ENCODE results near the gene MGARP. TPM values are rescaled to one million over a fixed set of nuclear protein-coding genes. Genes with fewer than 3 reads are reported as not detected.

Gene MGARP
- polyA plus RNA-seq, 2 of the 4 experiments (the other 2 are of a cell fraction): 1.1 to 1.4 TPM

DNA sequence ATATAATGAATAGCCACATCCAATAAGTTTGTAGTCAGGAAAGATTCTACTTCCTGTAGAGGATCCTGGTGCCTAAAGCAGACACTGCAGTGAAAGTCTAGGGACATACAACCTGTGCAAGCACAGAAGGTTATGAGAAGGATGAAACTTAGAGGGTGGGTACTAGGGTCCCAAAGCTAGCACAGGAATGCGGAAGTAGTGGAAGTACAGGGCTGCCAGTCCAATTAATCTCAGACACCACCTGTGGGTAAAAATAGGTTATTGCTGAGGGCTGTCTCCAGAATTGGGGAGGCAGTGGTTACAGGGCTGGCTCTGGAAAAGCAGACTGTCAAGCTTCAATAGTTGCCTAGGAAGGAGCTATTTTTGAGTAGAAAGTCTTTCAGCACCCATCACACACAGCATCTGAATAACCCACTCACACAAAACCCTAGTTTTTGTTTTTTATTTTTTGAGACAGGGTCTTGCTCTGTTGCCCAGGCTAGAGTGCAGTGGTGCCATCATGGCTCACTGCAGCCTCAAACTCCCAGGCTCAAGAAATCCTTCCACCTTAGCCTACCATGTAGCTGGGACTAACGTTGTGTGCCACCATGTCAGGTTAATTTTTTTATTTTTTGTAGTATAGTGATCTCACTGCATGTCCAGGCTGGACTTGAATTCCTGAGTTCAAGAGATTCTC is 52.2 kb downstream of the MGARP start:
- ChIA-PET POLR2A (no interaction called here), CTCF (interaction anchor here (0.6 to 2.5 kb wide), 13 partner anchors 9 to 850 kb away, joined by 3 to 23 read pairs (median 4); no protein-coding TSS in a partner anchor)
- no peak overlapping the region for H3K27ac ChIP-seq
- no peak overlapping the region for H3K4me3 ChIP-seq
- H3K4me1 ChIP-seq: no peaks in the 10 kb centered on the region
- 45% methylated on average over 2 of the region's 2 CpGs for whole genome bisulfite sequencing (ENCODE audit: missing lambda C conversion rate)
- FAIRE-seq (no peak), ATAC-seq (peak; percentile 68 to 72; a peak in 5 of 6 replicates), DNase-seq (ENCODE audit: low read depth in 1 of 2, low spot score in 1 of 2) (peak in 1 of 2 experiments; percentile 7)
- no peaks in the 10 kb centered on the region for H3K9me3 ChIP-seq
- TF ChIP-seq RAD21 (conservative IDR thresholded peaks at IDR 0.05 in 1 of 2, IDR thresholded peaks at IDR 0.05 in 1 of 2): 0 out of 5 replicates have a peak, but pooled peaks of 1 of the 2 experiments have one; percentile 5
- TF ChIP-seq EP300 (IDR thresholded peaks at IDR 0.05): no peak
- H3K4me2 ChIP-seq: no peak overlapping the region

DNA sequence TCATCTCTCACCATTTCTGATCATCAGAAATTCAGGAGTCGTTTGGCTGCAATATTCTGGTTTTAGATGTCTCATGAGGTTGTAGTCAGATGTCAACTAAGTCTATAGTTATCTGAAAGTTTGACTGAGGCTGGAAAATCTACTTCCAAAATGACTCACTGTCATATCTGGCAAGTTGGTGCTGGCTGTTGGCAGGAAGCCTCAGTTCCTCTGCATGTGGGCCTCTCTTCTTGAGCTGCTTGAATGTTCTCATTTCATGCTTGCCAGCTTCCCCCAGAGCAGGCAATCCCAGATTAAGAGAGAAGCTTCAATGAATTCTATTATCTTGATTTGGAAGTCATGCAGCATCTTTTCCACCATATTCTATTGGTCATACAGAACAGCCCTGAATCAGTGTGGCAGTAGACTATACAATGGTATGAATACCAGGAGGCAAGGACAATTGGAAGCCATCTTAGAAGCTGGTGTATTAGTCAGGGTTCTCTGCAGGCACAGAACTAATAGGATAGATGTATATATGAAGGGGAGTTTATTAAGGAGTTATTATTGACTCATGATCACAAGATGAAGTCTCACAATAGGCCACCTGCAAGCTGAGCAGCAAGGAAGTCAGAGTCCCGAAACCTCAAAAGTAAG is 56.2 kb downstream of the MGARP start:
- ATAC-seq (no peak), FAIRE-seq (no peak), DNase-seq (ENCODE audit: low read depth in 1 of 2, low spot score in 1 of 2) (no peak)
- no peak overlapping the region for H3K4me3 ChIP-seq
- ChIA-PET CTCF (interaction anchor here (0.9 to 1.3 kb wide), 4 partner anchors 8 to 72 kb away, joined by 3 to 4 read pairs (median 4); partner anchors contain the start of gene ELF2), POLR2A (interaction anchor here (0.7 kb wide), 1 partner anchor 212 kb away, joined by 13 read pairs; no protein-coding TSS in a partner anchor)
- H3K4me2 ChIP-seq: no peak overlapping the region
- H3K4me1 ChIP-seq: no peaks in the 10 kb centered on the region
- WGBS (ENCODE audit: missing lambda C conversion rate): 75% methylated on average over 2 of the region's 2 CpGs
- H3K27ac ChIP-seq: no peak overlapping the region
- H3K9me3 ChIP-seq: no peaks in the 10 kb centered on the region
- TF ChIP-seq RNF2 (IDR thresholded peaks at IDR 0.05; ENCODE audit: borderline replicate concordance, low read depth) (no peak), RAD21 (conservative IDR thresholded peaks at IDR 0.05 in 1 of 2, IDR thresholded peaks at IDR 0.05 in 1 of 2) (no peak), FOSL2 (IDR thresholded peaks at IDR 0.05) (no peak), FOSL2 (CRISPR knock-in tag; IDR thresholded peaks at IDR 0.05) (no peak), KDM5A (IDR thresholded peaks at IDR 0.05) (no peak), ZNF302 (CRISPR knock-in tag; IDR thresholded peaks at IDR 0.05) (no peak), FOXS1 (CRISPR knock-in tag; IDR thresholded peaks at IDR 0.05) (no peak), NR3C1 (IDR thresholded peaks at IDR 0.05) (no peak)

DNA sequence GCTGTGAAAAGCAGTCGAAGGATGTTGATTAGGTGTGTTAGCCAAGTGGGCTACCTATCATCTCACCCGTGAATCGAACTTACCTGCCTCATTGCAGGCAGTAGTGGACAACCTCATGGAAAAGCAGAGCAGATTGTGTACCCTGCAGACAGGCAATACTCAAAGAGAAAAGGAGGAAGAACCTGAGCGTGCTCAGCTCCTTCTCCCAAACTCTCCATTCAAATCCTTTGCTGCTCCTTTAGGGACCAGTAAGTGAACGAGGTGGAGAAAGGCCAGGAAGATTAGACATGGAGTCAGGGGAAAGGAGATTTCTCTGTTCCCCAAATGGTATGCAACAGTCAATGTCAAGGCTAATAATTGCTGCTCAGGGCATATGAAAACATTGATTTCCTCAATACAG is 57.8 kb downstream of the MGARP start:
- 77% methylated on average over 5 of the region's 5 CpGs for WGBS (ENCODE audit: missing lambda C conversion rate)
- H3K9me3 ChIP-seq: no peaks in the 10 kb centered on the region
- DNase-seq (ENCODE audit: low read depth in 1 of 2, low spot score in 1 of 2): no peak
- CTCF ChIA-PET: no interaction called here
- H3K4me1 ChIP-seq: no peaks in the 10 kb centered on the region
- H3K4me3 ChIP-seq: no peak overlapping the region
- no peak overlapping the region for H3K4me2 ChIP-seq
- H3K27ac ChIP-seq: no peak overlapping the region
- FAIRE-seq: no peak
- POLR2A ChIA-PET: no interaction called here
- TF ChIP-seq RCOR1 (IDR thresholded peaks at IDR 0.05; ENCODE audit: low read depth, low read length): no peak
- TF ChIP-seq TFCP2L1 (CRISPR knock-in tag; IDR thresholded peaks at IDR 0.05): no peak
- no peak for TF ChIP-seq POLR2AphosphoS2 (conservative IDR thresholded peaks at IDR 0.05; ENCODE audit: low read length)
- no peak for TF ChIP-seq BHLHE40 (IDR thresholded peaks at IDR 0.05; ENCODE audit: low read depth, low read length)
- no peak for TF ChIP-seq ESRRA (IDR thresholded peaks at IDR 0.05; ENCODE audit: borderline replicate concordance, low read length)
- TF ChIP-seq NPAS2 (CRISPR knock-in tag; IDR thresholded peaks at IDR 0.05; ENCODE audit: borderline replicate concordance): no peak
- TF ChIP-seq EP300 (IDR thresholded peaks at IDR 0.05): no peak
- no peak for TF ChIP-seq ZSCAN20 (CRISPR knock-in tag; IDR thresholded peaks at IDR 0.05)
- TF ChIP-seq HDAC2 (IDR thresholded peaks at IDR 0.05): no peak
- TF ChIP-seq ZFP36 (IDR thresholded peaks at IDR 0.05; ENCODE audit: borderline replicate concordance, partially characterized antibody): no peak
- TF ChIP-seq RFX5 (IDR thresholded peaks at IDR 0.05): no peak
- TF ChIP-seq JUNB (IDR thresholded peaks at IDR 0.05): no peak
- no peak for TF ChIP-seq SMC3 (IDR thresholded peaks at IDR 0.05)
- ATAC-seq: no peak

DNA sequence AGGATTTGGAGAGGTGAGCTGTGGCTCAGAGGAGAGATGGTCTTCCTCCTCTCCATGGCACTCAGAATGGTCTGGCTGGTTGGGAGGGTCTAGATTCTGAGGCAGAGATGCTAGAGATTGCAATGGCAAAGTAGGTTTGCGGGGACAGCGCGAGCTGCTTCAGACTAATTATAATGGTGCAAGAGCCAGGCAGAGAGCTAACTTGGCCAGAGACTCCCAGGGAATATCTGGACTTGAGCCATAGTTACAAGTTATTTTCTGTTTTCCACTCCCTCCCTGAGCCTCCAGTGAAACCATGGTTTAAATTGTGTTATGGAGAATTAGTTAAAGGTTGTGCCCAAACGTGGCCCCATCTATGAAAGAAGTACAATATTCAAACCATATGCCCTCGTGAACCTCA is 58.3 kb downstream of the MGARP start:
- ATAC-seq: no peak
- no peaks in the 10 kb centered on the region for H3K9me3 ChIP-seq
- H3K27ac ChIP-seq: no peak overlapping the region
- no peak overlapping the region for H3K4me2 ChIP-seq
- no peak for DNase-seq (ENCODE audit: low read depth in 1 of 2, low spot score in 1 of 2)
- POLR2A ChIA-PET: no interaction called here
- no peaks in the 10 kb centered on the region for H3K4me1 ChIP-seq
- CTCF ChIA-PET: no interaction called here
- no peak overlapping the region for H3K4me3 ChIP-seq
- FAIRE-seq: no peak
- WGBS (ENCODE audit: missing lambda C conversion rate): 67% methylated on average over 5 of the region's 5 CpGs
- no peak for TF ChIP-seq SMC3 (IDR thresholded peaks at IDR 0.05)
- TF ChIP-seq RFX5 (IDR thresholded peaks at IDR 0.05): no peak
- no peak for TF ChIP-seq HOXB5 (CRISPR knock-in tag; IDR thresholded peaks at IDR 0.05)
- TF ChIP-seq, protein P1, sequence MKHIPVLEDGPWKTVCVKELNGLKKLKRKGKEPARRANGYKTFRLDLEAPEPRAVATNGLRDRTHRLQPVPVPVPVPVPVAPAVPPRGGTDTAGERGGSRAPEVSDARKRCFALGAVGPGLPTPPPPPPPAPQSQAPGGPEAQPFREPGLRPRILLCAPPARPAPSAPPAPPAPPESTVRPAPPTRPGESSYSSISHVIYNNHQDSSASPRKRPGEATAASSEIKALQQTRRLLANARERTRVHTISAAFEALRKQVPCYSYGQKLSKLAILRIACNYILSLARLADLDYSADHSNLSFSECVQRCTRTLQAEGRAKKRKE (CRISPR knock-in tag; IDR thresholded peaks at IDR 0.05; ENCODE audit: low read depth): no peak
- TF ChIP-seq POLR2A (IDR thresholded peaks at IDR 0.05; ENCODE audit: low read length): no peak
- TF ChIP-seq TP53 (CRISPR knock-in tag; IDR thresholded peaks at IDR 0.05): no peak
- TF ChIP-seq, protein P2, sequence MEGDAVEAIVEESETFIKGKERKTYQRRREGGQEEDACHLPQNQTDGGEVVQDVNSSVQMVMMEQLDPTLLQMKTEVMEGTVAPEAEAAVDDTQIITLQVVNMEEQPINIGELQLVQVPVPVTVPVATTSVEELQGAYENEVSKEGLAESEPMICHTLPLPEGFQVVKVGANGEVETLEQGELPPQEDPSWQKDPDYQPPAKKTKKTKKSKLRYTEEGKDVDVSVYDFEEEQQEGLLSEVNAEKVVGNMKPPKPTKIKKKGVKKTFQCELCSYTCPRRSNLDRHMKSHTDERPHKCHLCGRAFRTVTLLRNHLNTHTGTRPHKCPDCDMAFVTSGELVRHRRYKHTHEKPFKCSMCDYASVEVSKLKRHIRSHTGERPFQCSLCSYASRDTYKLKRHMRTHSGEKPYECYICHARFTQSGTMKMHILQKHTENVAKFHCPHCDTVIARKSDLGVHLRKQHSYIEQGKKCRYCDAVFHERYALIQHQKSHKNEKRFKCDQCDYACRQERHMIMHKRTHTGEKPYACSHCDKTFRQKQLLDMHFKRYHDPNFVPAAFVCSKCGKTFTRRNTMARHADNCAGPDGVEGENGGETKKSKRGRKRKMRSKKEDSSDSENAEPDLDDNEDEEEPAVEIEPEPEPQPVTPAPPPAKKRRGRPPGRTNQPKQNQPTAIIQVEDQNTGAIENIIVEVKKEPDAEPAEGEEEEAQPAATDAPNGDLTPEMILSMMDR (IDR thresholded peaks at IDR 0.05): no peak
- TF ChIP-seq ZFP36 (IDR thresholded peaks at IDR 0.05; ENCODE audit: borderline replicate concordance, partially characterized antibody): no peak
- TF ChIP-seq NPAS2 (CRISPR knock-in tag; IDR thresholded peaks at IDR 0.05; ENCODE audit: borderline replicate concordance): no peak
- TF ChIP-seq POLR2AphosphoS2 (conservative IDR thresholded peaks at IDR 0.05; ENCODE audit: low read length): no peak
- no peak for TF ChIP-seq HOXA7 (CRISPR knock-in tag; IDR thresholded peaks at IDR 0.05)

Measured in A549 (cell line).